ENCODE measurements around the gene AKAP9.
"Not testable (repeated sequence)": the region's sequence is repeated elsewhere in the genome, so short reads cannot be mapped to it uniquely, and the experiment has no call there.

The AKAP9 gene

GRCh38 chr7:92076509-92076908, 135.8 kb downstream of the AKAP9 start:
- H3K4me1 ChIP-seq (ENCODE audit: control insufficient read depth, low read length): no peaks in the 10 kb centered on the region
- peaks cover 15% of the 10 kb centered on the region for H3K36me3 ChIP-seq (ENCODE audit: control insufficient read depth, low read length)
- no peaks in the 10 kb centered on the region for H3K79me2 ChIP-seq (ENCODE audit: control insufficient read depth, low read length)
- TF ChIP-seq CTCF (IDR thresholded peaks at IDR 0.05; ENCODE audit: low read depth, low read length, poor library complexity, severe bottlenecking) (no peak), EZH2phosphoT487 (IDR thresholded peaks at IDR 0.05; ENCODE audit: borderline replicate concordance, low read length) (no peak)
- no peaks in the 10 kb centered on the region for H3K27me3 ChIP-seq (ENCODE audit: control insufficient read depth, low read length)
- no peak overlapping the region for H3K27ac ChIP-seq (ENCODE audit: low read depth, low read length)
- H3F3A ChIP-seq (ENCODE audit: control insufficient read depth, insufficient read depth): peaks cover 2% of the 10 kb centered on the region; the same call in 1 of the 2 replicates
- no peak overlapping the region for H3K4me2 ChIP-seq (ENCODE audit: low read length)
- no peaks in the 10 kb centered on the region for H3K9me3 ChIP-seq (ENCODE audit: control insufficient read depth, insufficient read depth, low read length)
- no peak overlapping the region for H3K4me3 ChIP-seq (ENCODE audit: low read length)
- H3K9me2 ChIP-seq (replicated peaks; ENCODE audit: control insufficient read depth, low read length): no peaks in the 10 kb centered on the region
- H4K20me1 ChIP-seq (ENCODE audit: control insufficient read depth, insufficient read depth, low read depth, low read length): no peaks in the 10 kb centered on the region

GRCh38 chr7:92083922-92084321, 143.3 kb downstream of the AKAP9 start:
- not testable (repeated sequence) for H4K20me1 ChIP-seq (ENCODE audit: control insufficient read depth, insufficient read depth, low read depth, low read length); H3K4me3 ChIP-seq (ENCODE audit: low read length); H3K9me3 ChIP-seq (ENCODE audit: control insufficient read depth, insufficient read depth, low read length); H3K9me2 ChIP-seq (replicated peaks; ENCODE audit: control insufficient read depth, low read length); H3K4me1 ChIP-seq (ENCODE audit: control insufficient read depth, low read length); H3K27me3 ChIP-seq (ENCODE audit: control insufficient read depth, low read length); H3K27ac ChIP-seq (ENCODE audit: low read depth, low read length); H3F3A ChIP-seq (ENCODE audit: control insufficient read depth, insufficient read depth); H3K79me2 ChIP-seq (ENCODE audit: control insufficient read depth, low read length); H3K4me2 ChIP-seq (ENCODE audit: low read length)
- H3K36me3 ChIP-seq (ENCODE audit: control insufficient read depth, low read length): peaks cover 62% of the 10 kb centered on the region

GRCh38 chr7:92088266-92088665, 147.6 kb downstream of the AKAP9 start:
- Histone ChIP-seq H3K9me2 (replicated peaks; ENCODE audit: control insufficient read depth, low read length) (no peaks in the 10 kb centered on the region), H3K4me2 (ENCODE audit: low read length) (no peak overlapping the region), H3K4me1 (ENCODE audit: control insufficient read depth, low read length) (no peaks in the 10 kb centered on the region), H3K4me3 (ENCODE audit: low read length) (no peak overlapping the region), H3F3A (ENCODE audit: control insufficient read depth, insufficient read depth) (no peaks in the 10 kb centered on the region), H3K36me3 (ENCODE audit: control insufficient read depth, low read length) (peaks cover 67% of the 10 kb centered on the region), H3K79me2 (ENCODE audit: control insufficient read depth, low read length) (no peaks in the 10 kb centered on the region), H3K27ac (ENCODE audit: low read depth, low read length) (no peak overlapping the region), H3K9me3 (ENCODE audit: control insufficient read depth, insufficient read depth, low read length) (no peaks in the 10 kb centered on the region), H3K27me3 (ENCODE audit: control insufficient read depth, low read length) (no peaks in the 10 kb centered on the region), H4K20me1 (ENCODE audit: control insufficient read depth, insufficient read depth, low read depth, low read length) (no peaks in the 10 kb centered on the region)
- TF ChIP-seq CTCF (IDR thresholded peaks at IDR 0.05; ENCODE audit: low read depth, low read length, poor library complexity, severe bottlenecking): no peak
- no peak for TF ChIP-seq EZH2phosphoT487 (IDR thresholded peaks at IDR 0.05; ENCODE audit: borderline replicate concordance, low read length)

- TF ChIP-seq EZH2phosphoT487 (IDR thresholded peaks at IDR 0.05; ENCODE audit: borderline replicate concordance, low read length): no peak
- TF ChIP-seq CTCF (IDR thresholded peaks at IDR 0.05; ENCODE audit: low read depth, low read length, poor library complexity, severe bottlenecking): no peak
- Histone ChIP-seq H3K4me2 (ENCODE audit: low read length) (no peak overlapping the region), H3K4me1 (ENCODE audit: control insufficient read depth, low read length) (peaks cover 8% of the 10 kb centered on the region), H3K27me3 (ENCODE audit: control insufficient read depth, low read length) (no peaks in the 10 kb centered on the region), H3F3A (ENCODE audit: control insufficient read depth, insufficient read depth) (no peaks in the 10 kb centered on the region), H3K9me3 (ENCODE audit: control insufficient read depth, insufficient read depth, low read length) (no peaks in the 10 kb centered on the region), H3K9me2 (replicated peaks; ENCODE audit: control insufficient read depth, low read length) (no peaks in the 10 kb centered on the region), H3K79me2 (ENCODE audit: control insufficient read depth, low read length) (no peaks in the 10 kb centered on the region), H3K36me3 (ENCODE audit: control insufficient read depth, low read length) (peaks cover 58% of the 10 kb centered on the region), H3K4me3 (ENCODE audit: low read length) (no peak overlapping the region), H3K27ac (ENCODE audit: low read depth, low read length) (no peak overlapping the region), H4K20me1 (ENCODE audit: control insufficient read depth, insufficient read depth, low read depth, low read length) (no peaks in the 10 kb centered on the region)
These were observed 151.5 kb downstream of the AKAP9 start for GRCh38 chr7:92092210-92092609.
